Mesothelial cell of epicardium (in vitro differentiated cells): Measurements from ENCODE around the gene ZNF227. TPM values are rescaled to one million over a fixed set of nuclear protein-coding genes. Genes with fewer than 3 reads are reported as not detected.
"Not testable (repeated sequence)": the region's sequence is repeated elsewhere in the genome, so short reads cannot be mapped to it uniquely, and the experiment has no call there.

Source experiments
- DNase-seq, 2 experiments: peaks; one replicate each; pipeline ENCODE4 v3.0.0; 2021; ENCODE audit warnings: low spot score in 2 of 2; ENCODE audit not compliant: unreplicated experiment in 2 of 2
- H3K27ac Mint-ChIP-seq: 2 replicates; pipeline ENCODE4 v1.8.0; 2021; ENCODE audit warnings: mixed read lengths
- H3K27me3 Mint-ChIP-seq: 2 replicates; pipeline ENCODE4 v1.8.0; 2021; ENCODE audit warnings: low read depth, mixed read lengths
- H3K36me3 Mint-ChIP-seq: 2 replicates; pipeline ENCODE4 v1.8.0; 2021; ENCODE audit warnings: mixed read lengths
- H3K4me1 Mint-ChIP-seq: 2 replicates; pipeline ENCODE4 v1.8.0; 2021; ENCODE audit warnings: mixed read lengths
- H3K4me3 Mint-ChIP-seq: 2 replicates; pipeline ENCODE4 v1.8.0; 2021; ENCODE audit warnings: mild to moderate bottlenecking, moderate library complexity, mixed read lengths
- H3K9me3 Mint-ChIP-seq: 2 replicates; pipeline ENCODE4 v1.8.0; 2021; ENCODE audit warnings: mixed read lengths
- total RNA-seq: library from RNA; stranded (reverse); gene quantifications from 3 replicates; pipeline ENCODE4 v1.2.1, GENCODE V29; 2021
- TF ChIP-seq, protein P1 (sequence below): fragments of 200-600 bp; sonication (generic); IDR thresholded peaks from one replicate; pipeline ENCODE4 v1.5.0; 2021; ENCODE audit warnings: antibody characterized with exemption; ENCODE audit not compliant: unreplicated experiment

ZNF227 gene
- total RNA-seq, 1 donor from 2014 or later, result 29.9 TPM

DNA sequence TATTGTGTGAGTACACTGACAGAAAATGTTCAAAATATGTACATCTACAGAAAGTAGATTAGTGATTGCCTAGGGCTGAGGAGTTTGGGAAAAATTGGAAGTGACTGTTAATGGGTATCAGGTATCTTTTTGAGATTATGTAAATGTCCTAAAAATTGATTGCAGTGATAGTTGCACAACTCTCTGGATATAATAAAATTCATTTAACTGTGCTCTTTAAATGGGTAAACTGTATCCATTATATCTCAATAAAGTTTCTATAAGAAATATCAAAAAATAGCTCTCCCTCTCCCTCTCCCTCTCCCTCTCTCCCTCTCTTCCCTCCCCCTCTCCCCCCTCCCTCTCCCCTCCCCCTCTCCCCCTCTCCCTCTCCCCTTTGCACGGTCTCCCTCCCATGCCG lies 9.4 kb upstream of the ZNF227 start:
- Mint-ChIP-seq H3K27me3 (peaks cover 15% of the 10 kb centered on the region), H3K4me1 (peaks cover 3% of the 10 kb centered on the region), H3K4me3 (no peak overlapping the region), H3K36me3 (peaks cover 5% of the 10 kb centered on the region), H3K9me3 (peaks cover 21% of the 10 kb centered on the region), H3K27ac (no peak overlapping the region)
- DNase-seq, result no peak
- TF ChIP-seq, protein P1, sequence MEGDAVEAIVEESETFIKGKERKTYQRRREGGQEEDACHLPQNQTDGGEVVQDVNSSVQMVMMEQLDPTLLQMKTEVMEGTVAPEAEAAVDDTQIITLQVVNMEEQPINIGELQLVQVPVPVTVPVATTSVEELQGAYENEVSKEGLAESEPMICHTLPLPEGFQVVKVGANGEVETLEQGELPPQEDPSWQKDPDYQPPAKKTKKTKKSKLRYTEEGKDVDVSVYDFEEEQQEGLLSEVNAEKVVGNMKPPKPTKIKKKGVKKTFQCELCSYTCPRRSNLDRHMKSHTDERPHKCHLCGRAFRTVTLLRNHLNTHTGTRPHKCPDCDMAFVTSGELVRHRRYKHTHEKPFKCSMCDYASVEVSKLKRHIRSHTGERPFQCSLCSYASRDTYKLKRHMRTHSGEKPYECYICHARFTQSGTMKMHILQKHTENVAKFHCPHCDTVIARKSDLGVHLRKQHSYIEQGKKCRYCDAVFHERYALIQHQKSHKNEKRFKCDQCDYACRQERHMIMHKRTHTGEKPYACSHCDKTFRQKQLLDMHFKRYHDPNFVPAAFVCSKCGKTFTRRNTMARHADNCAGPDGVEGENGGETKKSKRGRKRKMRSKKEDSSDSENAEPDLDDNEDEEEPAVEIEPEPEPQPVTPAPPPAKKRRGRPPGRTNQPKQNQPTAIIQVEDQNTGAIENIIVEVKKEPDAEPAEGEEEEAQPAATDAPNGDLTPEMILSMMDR, result no peak

DNA sequence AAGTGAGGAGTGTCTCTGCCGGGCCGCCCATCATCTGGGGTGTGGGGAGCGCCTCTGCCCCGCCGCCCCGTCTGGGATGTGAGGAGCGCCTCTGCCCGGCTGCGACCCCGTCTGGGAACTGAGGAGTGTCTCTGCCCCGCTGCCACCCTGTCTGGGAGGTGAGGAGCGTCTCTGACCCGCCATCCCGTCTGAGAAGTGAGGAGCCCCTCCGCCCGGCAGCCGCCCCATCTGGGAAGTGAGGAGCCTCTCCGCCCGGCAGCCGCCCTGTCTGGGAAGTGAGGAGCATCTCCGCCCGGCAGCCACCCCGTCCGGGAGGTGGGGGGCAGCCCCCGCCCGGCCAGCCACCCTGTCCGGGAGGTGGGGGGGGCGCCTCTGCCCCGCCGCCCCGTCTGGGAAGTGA lies 8.5 kb upstream of the ZNF227 start:
- not testable (repeated sequence) for H3K4me1 Mint-ChIP-seq, H3K4me3 Mint-ChIP-seq, DNase-seq, H3K36me3 Mint-ChIP-seq, H3K27ac Mint-ChIP-seq
- Mint-ChIP-seq H3K9me3 (peaks cover 21% of the 10 kb centered on the region), H3K27me3 (peaks cover 15% of the 10 kb centered on the region)

DNA sequence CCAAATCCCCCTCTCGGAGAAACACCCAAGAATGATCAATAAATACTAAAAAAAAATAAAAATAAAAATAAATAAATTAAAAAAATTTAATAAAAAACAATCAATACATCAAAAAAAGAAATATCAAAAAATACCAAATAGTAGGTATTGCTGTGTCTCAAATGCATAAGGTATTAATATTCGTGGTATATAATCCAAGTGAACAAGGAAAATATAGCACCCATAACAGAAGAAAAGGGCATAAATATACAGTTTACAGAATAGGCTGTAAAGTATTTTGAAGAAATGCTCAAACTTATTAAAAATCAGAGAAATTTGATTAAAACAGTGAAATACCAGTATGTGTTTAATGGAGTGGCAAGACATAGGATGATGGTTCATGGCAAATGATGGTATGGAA lies 7.6 kb upstream of the ZNF227 start:
- no peak overlapping the region for H3K27ac Mint-ChIP-seq
- peaks cover 21% of the 10 kb centered on the region for H3K9me3 Mint-ChIP-seq
- H3K27me3 Mint-ChIP-seq, result peaks cover 15% of the 10 kb centered on the region
- no peak overlapping the region for H3K4me3 Mint-ChIP-seq
- H3K4me1 Mint-ChIP-seq, result peaks cover 6% of the 10 kb centered on the region
- no peak for DNase-seq
- H3K36me3 Mint-ChIP-seq, result peaks cover 5% of the 10 kb centered on the region
- TF ChIP-seq, protein P1, result no peak

DNA sequence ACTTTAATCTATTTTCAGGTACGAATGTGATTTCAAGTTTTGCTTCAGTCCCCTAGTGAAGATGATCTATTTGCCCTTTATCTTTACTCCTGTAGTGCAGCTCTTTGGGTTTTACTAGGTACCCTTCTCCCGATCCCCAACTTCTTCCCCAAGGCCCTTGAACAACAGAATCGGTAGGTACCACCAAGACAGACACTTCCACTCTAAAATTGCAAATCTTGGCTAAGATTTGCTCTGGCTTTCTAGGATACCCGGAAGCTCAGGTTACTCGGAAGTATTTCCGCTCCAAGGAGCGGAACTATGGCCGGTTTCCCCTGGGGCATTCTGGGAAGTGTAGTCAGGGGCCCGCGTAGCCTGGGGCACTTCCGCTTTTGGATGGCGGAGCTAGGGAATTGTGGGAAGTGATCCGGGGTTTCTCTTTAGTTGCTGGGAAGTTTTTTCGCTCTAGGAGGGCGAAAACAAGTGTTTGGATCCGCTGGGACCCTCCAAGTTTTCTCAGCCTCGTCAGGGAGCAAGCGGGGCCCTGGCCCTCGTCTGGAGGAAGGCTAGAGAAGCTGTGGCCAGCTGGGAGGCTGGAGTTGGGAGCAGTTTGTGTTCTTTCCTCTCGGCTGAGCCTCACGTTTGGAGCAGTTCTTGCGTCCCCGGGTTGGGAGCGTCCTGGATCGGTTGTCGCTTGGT lies 5.1 kb upstream of the ZNF227 start:
- H3K9me3 Mint-ChIP-seq, result peaks cover 21% of the 10 kb centered on the region
- H3K36me3 Mint-ChIP-seq, result peaks cover 5% of the 10 kb centered on the region
- DNase-seq, result peak; percentile 67 to 85
- H3K27me3 Mint-ChIP-seq, result peaks cover 14% of the 10 kb centered on the region
- peak overlapping the region; percentile 96 for H3K27ac Mint-ChIP-seq
- peak overlapping the region; percentile 91 for H3K4me3 Mint-ChIP-seq
- peaks cover 6% of the 10 kb centered on the region for H3K4me1 Mint-ChIP-seq
- TF ChIP-seq, protein P1, result no peak

DNA sequence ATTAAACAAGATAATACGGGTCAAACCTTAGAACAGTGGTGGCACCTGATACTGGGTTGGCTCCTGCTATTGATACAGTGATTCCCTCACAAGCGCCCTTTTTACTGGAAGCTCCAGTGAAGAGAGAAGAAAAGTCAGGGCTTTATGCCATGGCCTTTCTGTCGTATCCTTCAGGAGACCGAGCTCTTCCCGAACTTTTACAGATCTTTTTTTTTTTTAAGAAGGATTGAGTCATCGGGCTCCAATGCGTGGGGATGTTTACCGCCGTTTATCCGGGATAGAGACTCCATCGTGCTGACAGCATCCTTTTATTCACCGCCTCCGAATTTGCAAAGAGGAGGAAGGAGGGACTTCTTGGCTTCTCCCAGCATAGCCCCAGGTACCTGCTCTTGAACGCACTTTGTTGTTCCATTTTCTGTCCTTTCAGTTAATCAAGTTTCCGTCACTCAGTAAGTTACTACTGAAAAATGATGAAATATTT lies 574 bp downstream of the ZNF227 start:
- TF ChIP-seq, protein P1, result no peak
- peaks cover 24% of the 10 kb centered on the region for H3K36me3 Mint-ChIP-seq
- peak overlapping the region; percentile 88 for H3K27ac Mint-ChIP-seq
- peak overlapping the region; percentile 94 for H3K4me3 Mint-ChIP-seq
- no peak for DNase-seq
- peaks cover 5% of the 10 kb centered on the region for H3K9me3 Mint-ChIP-seq
- H3K4me1 Mint-ChIP-seq, result peaks cover 14% of the 10 kb centered on the region
- no peaks in the 10 kb centered on the region for H3K27me3 Mint-ChIP-seq

DNA sequence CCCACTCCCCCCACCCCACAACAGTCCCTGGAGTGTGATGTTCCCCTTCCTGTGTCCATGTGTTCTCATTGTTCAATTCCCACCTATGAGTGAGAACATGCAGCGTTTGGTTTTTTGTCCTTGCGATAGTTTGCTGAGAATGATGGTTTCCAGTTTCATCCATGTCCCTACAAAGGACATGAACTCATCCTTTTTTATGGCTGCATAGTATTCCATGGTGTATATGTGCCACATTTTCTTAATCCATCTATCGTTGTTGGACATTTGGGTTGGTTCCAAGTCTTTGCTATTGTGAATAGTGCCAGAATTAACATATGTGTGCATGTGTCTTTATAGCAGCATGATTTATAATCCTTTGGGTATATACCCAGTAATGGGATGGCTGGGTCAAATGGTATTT lies 7.6 kb downstream of the ZNF227 start:
- not testable (repeated sequence) for H3K27ac Mint-ChIP-seq, H3K4me3 Mint-ChIP-seq, H3K4me1 Mint-ChIP-seq, DNase-seq, H3K27me3 Mint-ChIP-seq
- peaks cover 55% of the 10 kb centered on the region for H3K36me3 Mint-ChIP-seq
- H3K9me3 Mint-ChIP-seq, result peaks cover 10% of the 10 kb centered on the region

DNA sequence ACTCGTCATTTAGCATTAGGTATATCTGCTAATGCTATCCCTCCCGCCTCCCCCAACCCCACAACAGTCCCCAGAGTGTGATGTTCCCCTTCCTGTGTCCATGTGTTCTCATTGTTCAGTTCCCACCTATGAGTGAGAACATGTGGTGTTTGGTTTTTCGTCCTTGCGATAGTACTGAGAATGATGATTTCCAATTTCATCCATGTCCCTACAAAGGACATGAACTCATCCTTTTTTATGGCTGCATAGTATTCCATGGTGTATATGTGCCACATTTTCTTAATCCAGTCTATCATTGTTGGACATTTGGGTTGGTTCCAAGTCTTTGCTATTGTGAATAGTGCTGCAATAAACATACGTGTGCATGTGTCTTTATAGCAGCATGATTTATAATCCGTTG lies 8.4 kb downstream of the ZNF227 start:
- not testable (repeated sequence) for H3K4me3 Mint-ChIP-seq, DNase-seq, H3K27ac Mint-ChIP-seq, H3K27me3 Mint-ChIP-seq, H3K4me1 Mint-ChIP-seq
- Mint-ChIP-seq H3K9me3 (peaks cover 17% of the 10 kb centered on the region), H3K36me3 (peaks cover 57% of the 10 kb centered on the region)

DNA sequence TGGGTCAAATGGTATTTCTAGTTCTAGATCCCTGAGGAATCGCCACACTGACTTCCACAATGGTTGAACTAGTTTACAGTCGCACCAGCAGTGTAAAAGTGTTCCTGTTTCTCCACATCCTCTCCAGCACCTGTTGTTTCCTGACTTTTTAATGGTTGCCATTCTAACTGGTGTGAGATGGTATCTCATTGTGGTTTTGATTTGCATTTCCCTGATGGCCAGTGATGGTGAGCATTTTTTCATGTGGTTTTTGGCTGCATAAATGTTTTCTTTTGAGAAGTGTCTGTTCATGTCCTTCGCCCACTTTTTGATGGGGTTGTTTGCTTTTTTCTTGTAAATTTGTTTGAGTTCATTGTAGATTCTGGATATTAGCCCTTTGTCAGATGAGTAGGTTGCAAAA lies 9.0 kb downstream of the ZNF227 start:
- H3K27me3 Mint-ChIP-seq, DNase-seq, H3K4me1 Mint-ChIP-seq, H3K27ac Mint-ChIP-seq, H3K4me3 Mint-ChIP-seq: not testable (repeated sequence)
- peaks cover 20% of the 10 kb centered on the region for H3K9me3 Mint-ChIP-seq
- H3K36me3 Mint-ChIP-seq, result peaks cover 59% of the 10 kb centered on the region
